ENCODE results near the gene CABLES2. TPM values are rescaled to one million over a fixed set of nuclear protein-coding genes. Genes with fewer than 3 reads are reported as not detected.

The CABLES2 gene
- total and polyA plus RNA-seq, 12 donors = 1.5 to 5.6 (median 3.7) TPM

DNA sequence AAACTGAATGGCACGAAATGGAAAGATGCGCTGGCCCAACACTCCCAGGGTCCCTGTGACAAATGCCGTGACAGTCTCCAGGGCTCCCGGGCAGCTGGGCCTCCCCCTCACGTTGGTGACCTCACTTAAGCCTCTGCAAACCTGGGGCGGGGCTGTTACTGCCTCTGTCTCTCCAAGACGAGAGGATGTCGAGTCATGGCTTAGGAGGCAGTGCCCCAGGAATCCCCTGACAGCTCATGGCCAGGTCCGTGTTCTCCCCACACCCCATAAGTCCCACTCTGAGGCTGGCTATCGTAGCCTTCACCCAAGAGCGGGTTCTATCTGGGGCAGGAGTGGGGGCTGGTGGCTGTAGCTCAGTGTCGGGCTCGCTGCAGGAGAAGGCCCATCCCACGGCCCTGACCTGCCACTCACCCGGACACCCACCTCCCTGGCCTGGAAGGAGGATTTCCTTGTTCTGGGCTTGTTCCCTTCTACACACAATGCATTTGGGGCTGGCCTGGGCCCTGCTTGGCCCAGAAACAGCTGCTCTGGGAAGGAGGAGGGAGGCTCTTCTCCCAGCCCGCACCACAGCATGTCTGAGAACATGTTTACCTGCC is 25.8 kb downstream of the CABLES2 start:
- Histone ChIP-seq H3K4me1 (replicated peaks in 1 of 2) (peaks cover 19 to 36% of the 10 kb centered on the region in 2 donors), H3K36me3 (replicated peaks in 1 of 2) (no peaks in the 10 kb centered on the region), H3K27ac (peak overlapping the region; percentile 52 to 84 (median 66)), H3K4me3 (no peak overlapping the region), H3K27me3 (no peaks in the 10 kb centered on the region), H3K9me3 (replicated peaks in 1 of 3) (no peaks in the 10 kb centered on the region)
- 32 to 52% (median 42%) methylated on average over 14 to 16 of the region's 16 CpGs for WGBS, 4 donors
- peak in 6 of 7 donors; percentile 69 to 94 (median 90) for DNase-seq
- intact Hi-C loops (cut with DNase I) = loop anchor here in 1 of 2 donors (5.0 kb wide), 1 partner anchor 79 kb away; the partner anchor contains the start of gene ADRM1
- TF ChIP-seq, protein P1, sequence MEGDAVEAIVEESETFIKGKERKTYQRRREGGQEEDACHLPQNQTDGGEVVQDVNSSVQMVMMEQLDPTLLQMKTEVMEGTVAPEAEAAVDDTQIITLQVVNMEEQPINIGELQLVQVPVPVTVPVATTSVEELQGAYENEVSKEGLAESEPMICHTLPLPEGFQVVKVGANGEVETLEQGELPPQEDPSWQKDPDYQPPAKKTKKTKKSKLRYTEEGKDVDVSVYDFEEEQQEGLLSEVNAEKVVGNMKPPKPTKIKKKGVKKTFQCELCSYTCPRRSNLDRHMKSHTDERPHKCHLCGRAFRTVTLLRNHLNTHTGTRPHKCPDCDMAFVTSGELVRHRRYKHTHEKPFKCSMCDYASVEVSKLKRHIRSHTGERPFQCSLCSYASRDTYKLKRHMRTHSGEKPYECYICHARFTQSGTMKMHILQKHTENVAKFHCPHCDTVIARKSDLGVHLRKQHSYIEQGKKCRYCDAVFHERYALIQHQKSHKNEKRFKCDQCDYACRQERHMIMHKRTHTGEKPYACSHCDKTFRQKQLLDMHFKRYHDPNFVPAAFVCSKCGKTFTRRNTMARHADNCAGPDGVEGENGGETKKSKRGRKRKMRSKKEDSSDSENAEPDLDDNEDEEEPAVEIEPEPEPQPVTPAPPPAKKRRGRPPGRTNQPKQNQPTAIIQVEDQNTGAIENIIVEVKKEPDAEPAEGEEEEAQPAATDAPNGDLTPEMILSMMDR (IDR thresholded peaks at IDR 0.05) = no peak
- TF ChIP-seq POLR2A (IDR thresholded peaks at IDR 0.05) = peak in 1 of 2 donors; percentile 23

DNA sequence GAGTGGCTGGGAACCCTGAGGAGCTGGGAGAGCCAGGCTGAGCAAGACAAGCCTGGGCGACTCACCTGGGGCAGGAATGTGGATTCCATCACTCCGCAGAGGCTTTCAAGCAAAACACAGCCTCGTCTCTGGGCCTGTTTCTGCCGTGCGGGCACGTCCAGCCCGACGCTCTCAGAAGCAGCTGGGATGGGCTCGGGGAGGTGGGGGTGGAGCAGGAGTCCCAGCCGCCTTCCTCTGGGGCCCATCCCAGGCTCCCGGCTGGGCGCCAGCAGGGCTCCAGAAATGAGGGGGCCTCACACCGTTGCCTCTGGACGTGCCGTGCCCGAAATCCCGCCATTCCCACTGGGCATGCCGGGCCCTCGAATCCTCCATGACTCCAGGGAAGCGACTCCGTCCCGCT is 28.9 kb downstream of the CABLES2 start:
- H3K4me1 ChIP-seq (replicated peaks in 1 of 2) = peaks cover 15 to 25% of the 10 kb centered on the region in 2 donors
- H3K36me3 ChIP-seq (replicated peaks in 1 of 2) = no peaks in the 10 kb centered on the region
- intact Hi-C loops (cut with DNase I) = loop anchor here in 1 of 2 donors (10.0 kb wide), 1 partner anchor 363 kb away; no protein-coding TSS in a partner anchor
- no peak for DNase-seq
- no peak overlapping the region for H3K4me3 ChIP-seq
- no peaks in the 10 kb centered on the region for H3K27me3 ChIP-seq
- H3K27ac ChIP-seq = no peak overlapping the region
- TF ChIP-seq, protein P1 (IDR thresholded peaks at IDR 0.05) = no peak
- TF ChIP-seq POLR2A (IDR thresholded peaks at IDR 0.05) = no peak
- WGBS, 4 donors = 63 to 100% (median 78%) methylated on average over 2 to 22 of the region's 22 CpGs
- H3K9me3 ChIP-seq (replicated peaks in 1 of 3) = no peaks in the 10 kb centered on the region

DNA sequence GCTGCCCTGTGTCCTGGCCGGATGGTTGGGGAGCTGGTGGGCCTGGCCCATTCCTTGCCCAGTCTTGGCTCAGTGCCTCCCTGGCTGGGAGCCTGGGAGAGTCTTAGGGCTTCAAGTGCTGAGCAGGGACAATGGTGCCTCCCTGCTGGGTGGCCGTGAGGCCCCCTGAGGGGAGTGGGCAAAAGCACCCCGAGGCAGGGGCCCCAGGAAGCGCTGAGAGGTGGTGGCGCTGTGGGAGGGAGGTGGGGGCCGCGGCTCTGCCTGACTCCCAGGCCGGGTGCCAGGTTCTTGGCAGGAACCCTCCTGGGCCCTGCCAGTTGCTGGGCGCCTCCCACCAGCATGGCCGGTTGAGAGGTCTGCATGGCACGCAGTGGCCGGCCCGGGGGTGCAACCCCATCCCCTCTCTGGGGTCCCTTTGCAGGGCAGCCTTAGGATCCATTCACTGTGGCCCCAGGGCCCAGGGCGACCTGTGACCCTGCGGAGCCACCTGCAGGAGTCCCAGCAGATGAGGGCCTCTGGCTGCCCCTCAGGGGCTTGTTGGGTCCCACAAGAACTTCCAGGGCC is 29.4 kb downstream of the CABLES2 start:
- DNase-seq = no peak
- no peak overlapping the region for H3K4me3 ChIP-seq
- H3K9me3 ChIP-seq (replicated peaks in 1 of 3) = no peaks in the 10 kb centered on the region
- no peak overlapping the region for H3K27ac ChIP-seq
- H3K4me1 ChIP-seq (replicated peaks in 1 of 2) = peaks cover 15 to 25% of the 10 kb centered on the region in 2 donors
- WGBS, 4 donors = 23 to 72% (median 57%) methylated on average over 7 to 15 of the region's 15 CpGs
- intact Hi-C loops (cut with DNase I) = loop anchor here in 1 of 2 donors (10.0 kb wide), 1 partner anchor 363 kb away; no protein-coding TSS in a partner anchor
- H3K36me3 ChIP-seq (replicated peaks in 1 of 2) = no peaks in the 10 kb centered on the region
- H3K27me3 ChIP-seq = no peaks in the 10 kb centered on the region
- TF ChIP-seq POLR2A (IDR thresholded peaks at IDR 0.05) = no peak
- TF ChIP-seq, protein P1 (IDR thresholded peaks at IDR 0.05) = no peak

DNA sequence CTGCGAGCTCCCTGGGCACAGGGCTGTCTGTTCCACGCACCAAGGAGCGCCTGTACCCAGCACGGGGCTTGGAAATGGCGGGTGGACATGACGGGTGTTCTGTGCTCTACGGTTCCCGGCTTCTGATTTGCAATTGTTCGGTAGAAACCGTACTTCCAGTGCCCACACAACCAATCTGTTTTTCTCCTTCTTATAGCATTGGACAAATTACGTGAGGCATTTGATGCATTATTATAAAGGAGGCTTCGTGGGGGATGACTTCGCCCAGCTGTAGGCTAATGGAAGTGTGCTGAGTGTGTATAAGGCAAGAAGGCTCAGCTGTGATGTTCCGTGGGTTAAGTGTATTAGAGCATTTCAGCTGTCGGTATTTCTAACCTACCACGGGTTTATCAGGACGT is 30.0 kb downstream of the CABLES2 start:
- WGBS, 4 donors = 86 to 90% (median 88%) methylated on average over 17 of the region's 17 CpGs
- H3K9me3 ChIP-seq (replicated peaks in 1 of 3) = no peaks in the 10 kb centered on the region
- TF ChIP-seq, protein P1 (IDR thresholded peaks at IDR 0.05) = no peak
- no peak for TF ChIP-seq POLR2A (IDR thresholded peaks at IDR 0.05)
- H3K36me3 ChIP-seq (replicated peaks in 1 of 2) = no peaks in the 10 kb centered on the region
- H3K4me3 ChIP-seq = no peak overlapping the region
- intact Hi-C loops (cut with DNase I) = loop anchor here in 1 of 2 donors (10.0 kb wide), 1 partner anchor 362 kb away; no protein-coding TSS in a partner anchor
- H3K27me3 ChIP-seq = no peaks in the 10 kb centered on the region
- DNase-seq = no peak
- peaks cover 15 to 25% of the 10 kb centered on the region in 2 donors for H3K4me1 ChIP-seq (replicated peaks in 1 of 2)
- H3K27ac ChIP-seq = peak overlapping the region in 1 of 5 donors; percentile 38
